ENCODE measurements around the gene USO1. TPM values are rescaled to one million over a fixed set of nuclear protein-coding genes. Genes with fewer than 3 reads are reported as not detected.
"Not testable (repeated sequence)": the region's sequence is repeated elsewhere in the genome, so short reads cannot be mapped to it uniquely, and the experiment has no call there.

Gene USO1
- total RNA-seq, 1 donor = 203 TPM

- TF ChIP-seq CTCF (IDR thresholded peaks at IDR 0.05; ENCODE audit: insufficient read depth, low read depth, low read length) = no peak
- DNase-seq (ENCODE audit: low read depth) = peak; percentile 95
- no peak overlapping the region for H3K4me3 ChIP-seq (ENCODE audit: low read depth, low read length)
Observed at GRCh38 chr4:75844151-75844662, 119.8 kb downstream of the USO1 start.

- no peak for TF ChIP-seq CTCF (IDR thresholded peaks at IDR 0.05; ENCODE audit: insufficient read depth, low read depth, low read length)
- H3K4me3 ChIP-seq (ENCODE audit: low read depth, low read length) = no peak overlapping the region
- peak; percentile 31 for DNase-seq (ENCODE audit: low read depth)
Observed at GRCh38 chr4:75845992-75846391, 121.6 kb downstream of the USO1 start.

GRCh38 chr4:75848171-75848760, 123.9 kb downstream of the USO1 start:
- not testable (repeated sequence) for H3K4me3 ChIP-seq (ENCODE audit: low read depth, low read length)
- peak; percentile 69 for TF ChIP-seq CTCF (IDR thresholded peaks at IDR 0.05; ENCODE audit: insufficient read depth, low read depth, low read length)
- peak; percentile 94 for DNase-seq (ENCODE audit: low read depth)

GRCh38 chr4:75848891-75849290, 124.5 kb downstream of the USO1 start:
- peak; percentile 47 for DNase-seq (ENCODE audit: low read depth)

GRCh38 chr4:75849461-75849860, 125.1 kb downstream of the USO1 start:
- H3K4me3 ChIP-seq (ENCODE audit: low read depth, low read length) = no peak overlapping the region
- DNase-seq (ENCODE audit: low read depth) = no peak
- no peak for TF ChIP-seq CTCF (IDR thresholded peaks at IDR 0.05; ENCODE audit: insufficient read depth, low read depth, low read length)

More at GRCh38 chr4:75848891-75849290, 124.5 kb downstream of the USO1 start:
- H3K4me3 ChIP-seq (ENCODE audit: low read depth, low read length) = no peak overlapping the region
- no peak for TF ChIP-seq CTCF (IDR thresholded peaks at IDR 0.05; ENCODE audit: insufficient read depth, low read depth, low read length)

- no peak for TF ChIP-seq CTCF (IDR thresholded peaks at IDR 0.05; ENCODE audit: insufficient read depth, low read depth, low read length)
- H3K4me3 ChIP-seq (ENCODE audit: low read depth, low read length) = no peak overlapping the region
- no peak for DNase-seq (ENCODE audit: low read depth)
Observed at GRCh38 chr4:75858721-75859120, 134.3 kb downstream of the USO1 start.

GRCh38 chr4:75860606-75861005, 136.2 kb downstream of the USO1 start:
- TF ChIP-seq CTCF (IDR thresholded peaks at IDR 0.05; ENCODE audit: insufficient read depth, low read depth, low read length) = no peak
- DNase-seq (ENCODE audit: low read depth) = no peak
- H3K4me3 ChIP-seq (ENCODE audit: low read depth, low read length) = no peak overlapping the region
